ENCODE results near the gene M1AP. TPM values are rescaled to one million over a fixed set of nuclear protein-coding genes. Genes with fewer than 3 reads are reported as not detected.
"Not testable (repeated sequence)": the region's sequence is repeated elsewhere in the genome, so short reads cannot be mapped to it uniquely, and the experiment has no call there.

M1AP gene
- total RNA-seq, 1 donor from 2014 or later, result 0.75 TPM

DNA sequence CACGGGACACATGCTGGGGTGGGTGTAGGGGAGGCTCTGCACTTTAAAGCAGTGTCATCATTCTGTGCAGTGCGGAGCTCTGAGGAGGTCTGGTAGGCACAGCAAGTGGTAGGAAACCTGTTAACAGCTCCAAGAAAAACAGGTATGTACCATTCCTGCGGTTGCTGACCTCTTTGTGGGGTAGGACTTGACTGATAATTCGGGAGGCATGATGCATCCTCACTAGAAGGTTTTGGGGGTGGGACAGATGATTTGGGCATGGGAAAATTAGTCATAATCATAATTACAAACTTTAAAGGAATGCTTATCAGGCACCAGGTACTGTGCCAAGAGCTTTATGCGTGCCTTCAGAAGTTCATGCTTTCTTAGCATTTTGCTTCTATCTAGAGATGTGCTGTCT lies 83.9 kb downstream of the M1AP start:
- TF ChIP-seq EZH2 (IDR thresholded peaks at IDR 0.05), result no peak
- no peak for TF ChIP-seq EZH2phosphoT487 (IDR thresholded peaks at IDR 0.05)
- TF ChIP-seq, protein P1, sequence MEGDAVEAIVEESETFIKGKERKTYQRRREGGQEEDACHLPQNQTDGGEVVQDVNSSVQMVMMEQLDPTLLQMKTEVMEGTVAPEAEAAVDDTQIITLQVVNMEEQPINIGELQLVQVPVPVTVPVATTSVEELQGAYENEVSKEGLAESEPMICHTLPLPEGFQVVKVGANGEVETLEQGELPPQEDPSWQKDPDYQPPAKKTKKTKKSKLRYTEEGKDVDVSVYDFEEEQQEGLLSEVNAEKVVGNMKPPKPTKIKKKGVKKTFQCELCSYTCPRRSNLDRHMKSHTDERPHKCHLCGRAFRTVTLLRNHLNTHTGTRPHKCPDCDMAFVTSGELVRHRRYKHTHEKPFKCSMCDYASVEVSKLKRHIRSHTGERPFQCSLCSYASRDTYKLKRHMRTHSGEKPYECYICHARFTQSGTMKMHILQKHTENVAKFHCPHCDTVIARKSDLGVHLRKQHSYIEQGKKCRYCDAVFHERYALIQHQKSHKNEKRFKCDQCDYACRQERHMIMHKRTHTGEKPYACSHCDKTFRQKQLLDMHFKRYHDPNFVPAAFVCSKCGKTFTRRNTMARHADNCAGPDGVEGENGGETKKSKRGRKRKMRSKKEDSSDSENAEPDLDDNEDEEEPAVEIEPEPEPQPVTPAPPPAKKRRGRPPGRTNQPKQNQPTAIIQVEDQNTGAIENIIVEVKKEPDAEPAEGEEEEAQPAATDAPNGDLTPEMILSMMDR (IDR thresholded peaks at IDR 0.05), result no peak
- Histone ChIP-seq H3K9ac (no peak overlapping the region), H4K20me1 (ENCODE audit: low read depth) (no peaks in the 10 kb centered on the region), H3K79me2 (ENCODE audit: low read depth) (no peaks in the 10 kb centered on the region), H3K9me3 (ENCODE audit: low read depth) (no peaks in the 10 kb centered on the region), H3K27me3 (peaks cover 51% of the 10 kb centered on the region), H3K4me1 (no peaks in the 10 kb centered on the region), H3K4me3 (no peak overlapping the region), H3K4me2 (no peak overlapping the region), H3K27ac (no peak overlapping the region), H2AFZ (replicated peaks) (no peak overlapping the region), H3K36me3 (no peaks in the 10 kb centered on the region), H3F3A (ENCODE audit: low read depth) (no peaks in the 10 kb centered on the region)
- no peaks in the 10 kb centered on the region for H3K36me3 Mint-ChIP-seq
- DNase-seq (ENCODE audit: low spot score), result no peak
- H3K27me3 Mint-ChIP-seq (ENCODE audit: insufficient read depth, low read depth), result peaks cover 12% of the 10 kb centered on the region
- H3K4me3 Mint-ChIP-seq, result no peak overlapping the region
- H3K9me3 Mint-ChIP-seq, result no peaks in the 10 kb centered on the region
- peak overlapping the region; percentile 55 for H3K27ac Mint-ChIP-seq
- peaks cover 2% of the 10 kb centered on the region for H3K4me1 Mint-ChIP-seq

DNA sequence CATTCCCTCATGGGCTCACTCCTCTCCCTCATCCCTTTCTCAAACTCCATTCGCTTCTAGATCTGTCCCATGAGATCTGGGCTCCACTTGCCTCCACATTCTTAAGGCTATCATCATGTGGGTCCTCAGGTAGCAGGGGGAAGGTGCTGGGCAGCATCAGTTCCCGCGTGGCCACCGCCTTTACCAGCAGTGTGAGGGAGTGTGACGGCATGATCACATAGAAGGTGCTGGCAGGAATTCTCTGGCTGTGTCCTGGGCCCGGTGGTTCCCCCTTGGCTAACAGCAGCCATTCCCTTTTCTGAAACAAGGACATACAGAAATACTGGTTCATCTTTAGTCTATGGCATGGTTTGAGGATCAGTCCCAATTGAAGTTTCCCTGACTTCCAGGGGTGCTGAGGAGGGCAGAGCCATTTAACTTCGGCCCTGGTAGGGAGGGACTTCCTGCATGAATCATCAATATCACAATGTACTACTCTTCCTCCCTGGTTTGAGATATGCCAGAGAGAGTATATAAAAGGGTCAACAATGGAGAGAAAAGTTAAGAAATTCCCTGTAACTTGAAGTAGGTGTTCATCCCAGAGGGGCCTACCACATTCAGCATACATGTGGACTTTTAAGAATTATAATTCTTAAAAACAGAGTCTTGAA lies 85.9 kb downstream of the M1AP start:
- Histone ChIP-seq H3F3A (ENCODE audit: low read depth) (peaks cover 4% of the 10 kb centered on the region), H3K9me3 (ENCODE audit: low read depth) (no peaks in the 10 kb centered on the region), H3K36me3 (no peaks in the 10 kb centered on the region), H3K79me2 (ENCODE audit: low read depth) (no peaks in the 10 kb centered on the region), H3K4me1 (no peaks in the 10 kb centered on the region), H3K27me3 (peaks cover 46% of the 10 kb centered on the region), H4K20me1 (ENCODE audit: low read depth) (no peaks in the 10 kb centered on the region), H3K4me2 (no peak overlapping the region), H3K27ac (no peak overlapping the region), H2AFZ (replicated peaks) (no peak overlapping the region), H3K4me3 (no peak overlapping the region), H3K9ac (no peak overlapping the region)
- Mint-ChIP-seq H3K4me3 (no peak overlapping the region), H3K27ac (no peak overlapping the region), H3K27me3 (ENCODE audit: insufficient read depth, low read depth) (peaks cover 24% of the 10 kb centered on the region), H3K9me3 (no peaks in the 10 kb centered on the region), H3K36me3 (no peaks in the 10 kb centered on the region), H3K4me1 (peaks cover 2% of the 10 kb centered on the region)
- no peak for DNase-seq (ENCODE audit: low spot score)
- TF ChIP-seq, protein P1 (IDR thresholded peaks at IDR 0.05), result no peak
- TF ChIP-seq EZH2phosphoT487 (IDR thresholded peaks at IDR 0.05), result no peak
- no peak for TF ChIP-seq EZH2 (IDR thresholded peaks at IDR 0.05)

DNA sequence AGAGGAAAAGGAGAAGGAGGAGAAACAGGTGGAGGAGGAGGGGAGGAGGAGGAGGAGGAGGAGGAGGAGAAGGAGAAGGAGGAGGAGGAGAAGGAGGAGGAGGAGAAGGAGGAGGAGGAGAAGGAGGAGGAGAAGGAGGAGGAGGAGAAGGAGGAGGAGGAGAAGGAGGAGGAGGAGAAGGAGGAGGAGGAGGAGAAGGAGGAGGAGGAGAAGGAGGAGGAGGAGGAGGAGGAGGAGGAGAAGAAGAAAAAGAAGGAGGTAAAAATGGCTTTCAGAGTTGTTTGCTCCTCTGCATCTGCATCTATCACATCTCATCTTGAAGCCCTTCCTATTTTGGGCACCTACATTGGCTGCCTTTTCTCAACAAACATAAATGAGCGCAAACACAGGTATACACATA lies 87.1 kb downstream of the M1AP start:
- not testable (repeated sequence) for H3K4me1 Mint-ChIP-seq; H3F3A ChIP-seq (ENCODE audit: low read depth); H2AFZ ChIP-seq (replicated peaks); H3K4me2 ChIP-seq; H3K4me3 Mint-ChIP-seq; H3K9ac ChIP-seq; H3K79me2 ChIP-seq (ENCODE audit: low read depth); H3K27ac Mint-ChIP-seq; H3K4me3 ChIP-seq; H4K20me1 ChIP-seq (ENCODE audit: low read depth); H3K9me3 ChIP-seq (ENCODE audit: low read depth); H3K36me3 ChIP-seq; H3K9me3 Mint-ChIP-seq; H3K27ac ChIP-seq; H3K36me3 Mint-ChIP-seq; H3K4me1 ChIP-seq; DNase-seq (ENCODE audit: low spot score)
- H3K27me3 Mint-ChIP-seq (ENCODE audit: insufficient read depth, low read depth), result peaks cover 29% of the 10 kb centered on the region
- peaks cover 40% of the 10 kb centered on the region for H3K27me3 ChIP-seq

DNA sequence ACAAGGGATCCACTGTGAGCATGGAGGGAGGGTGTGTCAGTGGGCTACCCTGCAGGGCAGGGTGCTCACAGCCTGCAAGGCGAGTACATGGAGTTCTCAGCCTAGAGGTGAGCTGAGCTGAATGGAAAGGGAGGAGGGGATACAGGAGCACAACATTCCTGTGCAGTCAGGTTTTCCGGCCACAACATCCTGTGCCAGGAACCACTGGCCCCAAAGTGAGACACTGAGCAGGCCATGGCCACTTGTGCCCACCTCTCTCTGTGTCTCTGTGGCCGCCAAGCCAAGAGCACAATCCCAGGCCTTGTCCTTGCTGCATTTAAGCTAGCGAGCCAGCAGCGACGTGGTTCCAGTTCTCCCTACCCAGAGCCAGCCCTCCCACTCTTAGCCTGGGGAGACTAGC lies 87.5 kb downstream of the M1AP start:
- no peak overlapping the region for H2AFZ ChIP-seq (replicated peaks)
- H3K27me3 ChIP-seq, result peaks cover 42% of the 10 kb centered on the region
- DNase-seq (ENCODE audit: low spot score), result no peak
- H3K4me3 ChIP-seq, result no peak overlapping the region
- peaks cover 4% of the 10 kb centered on the region for H3F3A ChIP-seq (ENCODE audit: low read depth)
- Mint-ChIP-seq H3K27me3 (ENCODE audit: insufficient read depth, low read depth) (peaks cover 30% of the 10 kb centered on the region), H3K9me3 (no peaks in the 10 kb centered on the region), H3K36me3 (no peaks in the 10 kb centered on the region), H3K4me1 (peaks cover 2% of the 10 kb centered on the region), H3K27ac (no peak overlapping the region), H3K4me3 (no peak overlapping the region)
- TF ChIP-seq EZH2phosphoT487 (IDR thresholded peaks at IDR 0.05), result no peak
- no peak for TF ChIP-seq EZH2 (IDR thresholded peaks at IDR 0.05)
- TF ChIP-seq, protein P1 (IDR thresholded peaks at IDR 0.05), result no peak
- H3K4me2 ChIP-seq, result no peak overlapping the region
- H4K20me1 ChIP-seq (ENCODE audit: low read depth), result peaks cover 7% of the 10 kb centered on the region
- H3K9me3 ChIP-seq (ENCODE audit: low read depth), result no peaks in the 10 kb centered on the region
- H3K79me2 ChIP-seq (ENCODE audit: low read depth), result no peaks in the 10 kb centered on the region
- H3K27ac ChIP-seq, result no peak overlapping the region
- H3K9ac ChIP-seq, result no peak overlapping the region
- no peaks in the 10 kb centered on the region for H3K36me3 ChIP-seq
- peaks cover under 1% of the 10 kb centered on the region for H3K4me1 ChIP-seq

All from neural progenitor cell (in vitro differentiated cells).